H1 (cell line): ENCODE data around the gene KDELR1.
A peak's percentile ranks its signal among the peaks of the same experiment; 100 is the strongest.

Experiments
- BACH1 ChIP-seq: IDR thresholded peaks from 2 replicates; pipeline ENCODE4 v1.6.1; 2012; ENCODE audit warnings: low read length, improper control_type of control experiment
- CHD2 ChIP-seq: IDR thresholded peaks from 2 replicates; pipeline ENCODE4 v1.6.1; 2012; ENCODE audit warnings: low read length, improper control_type of control experiment
- POLR2A ChIP-seq, 2 experiments: IDR thresholded peaks; 1 replicate in 1 of 2; 2 replicates in 1 of 2; pipeline ENCODE4 v1.6.1; 2011; ENCODE audit warnings: low read depth in 2 of 2, low read length in 2 of 2, mild to moderate bottlenecking in 2 of 2; ENCODE audit errors: control extremely low read depth in 1 of 2
- POLR2AphosphoS5 ChIP-seq: IDR thresholded peaks from 2 replicates; pipeline ENCODE4 v1.6.1; 2011; ENCODE audit warnings: low read depth, low read length
- RAD21 ChIP-seq, 2 experiments: IDR thresholded peaks in 1 of 2; conservative IDR thresholded peaks in 1 of 2; 2 replicates each; pipeline ENCODE4 v1.6.1; 2011; ENCODE audit warnings: low read depth in 2 of 2, low read length in 2 of 2, improper control_type of control experiment in 1 of 2, inconsistent platforms in 1 of 2, mild to moderate bottlenecking in 1 of 2, moderate library complexity in 1 of 2
- SP2 ChIP-seq: IDR thresholded peaks from 2 replicates; pipeline ENCODE4 v1.6.1; 2012; ENCODE audit warnings: mild to moderate bottlenecking, low read length, inconsistent platforms
- SUZ12 ChIP-seq: fragments of 200-600 bp; sonication (generic); IDR thresholded peaks from 2 replicates; pipeline ENCODE4 v1.6.1; 2012; ENCODE audit warnings: mild to moderate bottlenecking, inconsistent platforms, low read length, moderate library complexity, mixed read lengths
- TCF12 ChIP-seq: IDR thresholded peaks from 2 replicates; pipeline ENCODE4 v1.6.1; 2011; ENCODE audit warnings: low read depth, mild to moderate bottlenecking, low read length
- TEAD4 ChIP-seq: IDR thresholded peaks from 2 replicates; pipeline ENCODE4 v1.6.1; 2012; ENCODE audit warnings: low read depth, low read length, inconsistent platforms, mixed read lengths
- TF ChIP-seq, protein P1 (sequence below), 3 experiments: IDR thresholded peaks; 1 replicate in 2 of 3; 2 replicates in 1 of 3; pipeline versions ENCODE4 v1.5.1 to v1.6.1; 2011; ENCODE audit warnings: low read length in 3 of 3, mild to moderate bottlenecking in 3 of 3, inconsistent platforms in 2 of 3, low read depth in 1 of 3, moderate library complexity in 1 of 3; ENCODE audit not compliant: insufficient read depth in 1 of 3; ENCODE audit errors: control extremely low read depth in 1 of 3

DNA sequence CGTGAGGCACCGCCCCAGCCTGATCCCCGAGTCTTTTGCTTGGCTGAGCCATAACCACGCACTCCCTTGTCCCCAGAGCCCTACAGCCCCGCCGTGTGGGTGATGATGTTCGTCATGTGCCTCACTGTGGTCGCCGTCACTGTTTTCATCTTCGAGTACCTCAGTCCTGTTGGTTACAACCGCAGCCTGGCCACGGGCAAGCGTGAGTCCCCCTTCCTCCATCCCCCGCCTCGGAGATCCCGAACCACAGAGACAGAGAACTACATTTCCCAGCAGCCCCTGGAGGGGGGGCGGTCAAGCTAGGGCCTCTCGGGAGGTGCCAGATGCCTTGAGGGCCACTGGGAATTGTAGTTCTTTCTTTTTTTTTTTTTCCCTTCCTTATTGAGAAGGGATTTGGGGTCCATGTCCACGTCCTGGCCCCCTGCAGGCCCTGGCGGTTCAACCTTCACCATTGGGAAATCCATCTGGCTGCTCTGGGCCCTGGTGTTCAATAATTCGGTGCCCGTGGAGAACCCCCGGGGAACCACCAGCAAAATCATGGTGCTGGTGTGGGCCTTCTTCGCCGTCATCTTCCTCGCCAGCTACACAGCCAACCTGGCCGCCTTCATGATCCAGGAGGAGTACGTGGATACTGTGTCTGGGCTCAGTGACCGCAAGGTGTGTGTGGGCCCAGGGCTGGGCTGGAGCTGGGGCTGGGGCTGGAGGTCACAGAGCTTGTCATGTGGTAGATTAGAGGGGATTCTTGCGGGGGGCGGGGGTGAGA is 28.0 kb upstream of the KDELR1 start:
- no peak for TF ChIP-seq SP2
- no peak for TF ChIP-seq POLR2A (IDR thresholded peaks at IDR 0.05; ENCODE audit: control extremely low read depth in 1 of 2, low read depth in 2 of 2, low read length in 2 of 2)
- TF ChIP-seq RAD21 (IDR thresholded peaks at IDR 0.05 in 1 of 2, conservative IDR thresholded peaks at IDR 0.05 in 1 of 2; ENCODE audit: low read depth in 2 of 2, low read length in 2 of 2), result no peak
- TF ChIP-seq, protein P1, sequence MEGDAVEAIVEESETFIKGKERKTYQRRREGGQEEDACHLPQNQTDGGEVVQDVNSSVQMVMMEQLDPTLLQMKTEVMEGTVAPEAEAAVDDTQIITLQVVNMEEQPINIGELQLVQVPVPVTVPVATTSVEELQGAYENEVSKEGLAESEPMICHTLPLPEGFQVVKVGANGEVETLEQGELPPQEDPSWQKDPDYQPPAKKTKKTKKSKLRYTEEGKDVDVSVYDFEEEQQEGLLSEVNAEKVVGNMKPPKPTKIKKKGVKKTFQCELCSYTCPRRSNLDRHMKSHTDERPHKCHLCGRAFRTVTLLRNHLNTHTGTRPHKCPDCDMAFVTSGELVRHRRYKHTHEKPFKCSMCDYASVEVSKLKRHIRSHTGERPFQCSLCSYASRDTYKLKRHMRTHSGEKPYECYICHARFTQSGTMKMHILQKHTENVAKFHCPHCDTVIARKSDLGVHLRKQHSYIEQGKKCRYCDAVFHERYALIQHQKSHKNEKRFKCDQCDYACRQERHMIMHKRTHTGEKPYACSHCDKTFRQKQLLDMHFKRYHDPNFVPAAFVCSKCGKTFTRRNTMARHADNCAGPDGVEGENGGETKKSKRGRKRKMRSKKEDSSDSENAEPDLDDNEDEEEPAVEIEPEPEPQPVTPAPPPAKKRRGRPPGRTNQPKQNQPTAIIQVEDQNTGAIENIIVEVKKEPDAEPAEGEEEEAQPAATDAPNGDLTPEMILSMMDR (IDR thresholded peaks at IDR 0.05; ENCODE audit: control extremely low read depth in 1 of 3, insufficient read depth in 1 of 3, low read depth in 1 of 3, low read length in 3 of 3), result no peak
- 0 out of 2 replicates have a peak, but pooled peaks have one; percentile 34 for TF ChIP-seq TCF12
- peak; percentile 30; the same call in 1 of the 2 replicates for TF ChIP-seq CHD2
- TF ChIP-seq SUZ12, result no peak
- TF ChIP-seq POLR2AphosphoS5, result no peak
- no peak for TF ChIP-seq BACH1
- no peak for TF ChIP-seq TEAD4
